ENCODE measurements around the gene EIF2D. TPM values are rescaled to one million over a fixed set of nuclear protein-coding genes. Genes with fewer than 3 reads are reported as not detected.

EIF2D gene
- total and polyA plus RNA-seq, 7 experiments from 2014 or later: 33.5 to 73.0 (median 53.4) TPM

DNA sequence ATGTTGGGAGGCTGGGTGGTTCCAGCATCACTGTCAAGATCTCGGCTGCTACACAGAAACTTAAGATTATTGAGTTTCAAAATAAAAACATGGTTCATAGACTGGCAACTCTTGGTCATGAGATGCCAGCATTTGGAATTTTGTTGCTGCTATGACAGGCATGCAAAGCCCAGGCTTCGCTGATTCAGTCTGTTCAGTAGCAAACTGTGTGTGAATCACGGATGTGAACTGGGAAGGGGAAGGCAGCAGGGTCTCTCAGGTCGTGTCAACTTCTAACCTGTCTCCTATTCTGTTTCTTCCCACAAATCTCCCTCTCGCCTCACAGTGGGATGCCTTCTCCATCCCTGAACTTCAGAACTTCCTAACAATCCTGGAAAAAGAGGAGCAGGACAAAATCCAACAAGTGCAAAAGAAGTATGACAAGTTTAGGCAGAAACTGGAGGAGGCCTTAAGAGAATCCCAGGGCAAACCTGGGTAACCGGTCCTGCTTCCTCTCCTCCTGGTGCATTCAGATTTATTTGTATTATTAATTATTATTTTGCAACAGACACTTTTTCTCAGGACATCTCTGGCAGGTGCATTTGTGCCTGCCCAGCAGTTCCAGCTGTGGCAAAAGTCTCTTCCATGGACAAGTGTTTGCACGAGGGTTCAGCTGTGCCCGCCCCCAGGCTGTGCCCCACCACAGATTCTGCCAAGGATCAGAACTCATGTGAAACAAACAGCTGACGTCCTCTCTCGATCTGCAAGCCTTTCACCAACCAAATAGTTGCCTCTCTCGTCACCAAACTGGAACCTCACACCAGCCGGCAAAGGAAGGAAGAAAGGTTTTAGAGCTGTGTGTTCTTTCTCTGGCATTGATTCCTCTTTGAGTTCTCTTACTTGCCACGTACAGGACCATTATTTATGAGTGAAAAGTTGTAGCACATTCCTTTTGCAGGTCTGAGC, 25.5 kb downstream of the EIF2D start:
- peaks cover 9 to 40% (median 24%) of the 10 kb centered on the region in 5 donors for H3K36me3 Mint-ChIP-seq
- H3K4me3 Mint-ChIP-seq: peak overlapping the region in 1 of 10 donors; percentile 27
- no peaks in the 10 kb centered on the region for H3K27me3 Mint-ChIP-seq
- H3K9me3 ChIP-seq (ENCODE audit: control insufficient read depth in 2 of 3, low read length in 3 of 3): no peaks in the 10 kb centered on the region
- peaks cover 32 to 90% (median 68%) of the 10 kb centered on the region in 7 donors for H3K4me1 Mint-ChIP-seq
- peak overlapping the region; percentile 1 for H3K27ac ChIP-seq (ENCODE audit: low read depth, low read length)
- no peaks in the 10 kb centered on the region for H3K9me3 Mint-ChIP-seq
- H3K4me3 ChIP-seq (ENCODE audit: low read length): no peak overlapping the region
- ChIA-PET POLR2A (interaction anchor here (0.7 to 30.7 kb wide), 4 partner anchors 11 to 42 kb away, joined by 3 to 722 read pairs (median 7); no protein-coding TSS in a partner anchor), CTCF (interaction anchor here (0.5 to 15.4 kb wide), 9 partner anchors 22 to 97 kb away, joined by 3 to 424 read pairs (median 6); no protein-coding TSS in a partner anchor)
- intact Hi-C loops (cut with micrococcal nuclease): no loop called here
- H3K4me1 ChIP-seq (ENCODE audit: control insufficient read depth in 2 of 2, insufficient read depth in 2 of 2, low read length in 2 of 2): peaks cover 34 to 38% of the 10 kb centered on the region in 2 donors
- no peaks in the 10 kb centered on the region for H3K27me3 ChIP-seq (ENCODE audit: control insufficient read depth in 2 of 2, insufficient read depth in 2 of 2, low read length in 2 of 2)
- H3K27ac Mint-ChIP-seq: peak overlapping the region in 8 of 9 donors; percentile 12 to 91 (median 60)
- DNase-seq: no peak
- H3K36me3 ChIP-seq (ENCODE audit: control insufficient read depth in 2 of 3, insufficient read depth in 3 of 3, low read length in 3 of 3): peaks cover 43 to 87% (median 46%) of the 10 kb centered on the region in 3 experiments
- no peak for ATAC-seq

DNA sequence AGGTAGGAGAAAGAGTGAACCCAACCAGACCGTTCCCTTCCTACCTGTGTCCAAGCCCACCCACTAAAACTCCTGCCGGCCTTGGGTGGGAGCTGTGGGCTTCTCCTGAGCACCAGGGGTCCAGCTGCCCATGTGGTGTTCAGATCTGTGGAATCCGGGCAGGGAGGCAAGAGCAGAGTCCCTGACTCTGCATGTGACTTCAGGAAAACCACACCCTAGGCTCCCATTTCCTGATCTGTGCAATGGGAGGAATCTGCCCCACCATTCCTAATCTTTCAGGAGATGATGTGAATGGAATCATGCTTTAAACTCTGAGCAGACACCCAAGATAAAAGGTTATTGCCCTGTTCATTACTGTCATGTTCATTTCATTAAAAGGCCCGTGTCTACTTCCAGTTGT, 27.6 kb downstream of the EIF2D start:
- CTCF ChIA-PET: interaction anchor here (1.1 to 15.4 kb wide), 9 partner anchors 8 to 122 kb away, joined by 3 to 424 read pairs (median 9); no protein-coding TSS in a partner anchor
- no peak for ATAC-seq
- H3K4me3 ChIP-seq (ENCODE audit: low read length): no peak overlapping the region
- H3K36me3 ChIP-seq (ENCODE audit: control insufficient read depth in 2 of 3, insufficient read depth in 3 of 3, low read length in 3 of 3): peaks cover 43 to 73% (median 44%) of the 10 kb centered on the region in 3 experiments
- Mint-ChIP-seq H3K36me3 (peaks cover 13 to 46% (median 22%) of the 10 kb centered on the region in 5 donors), H3K4me3 (peak overlapping the region in 1 of 10 donors; percentile 71), H3K27me3 (no peaks in the 10 kb centered on the region), H3K4me1 (peaks cover 41 to 91% (median 72%) of the 10 kb centered on the region in 7 donors), H3K9me3 (no peaks in the 10 kb centered on the region), H3K27ac (peak overlapping the region; percentile 48 to 100 (median 76))
- no peaks in the 10 kb centered on the region for H3K9me3 ChIP-seq (ENCODE audit: control insufficient read depth in 2 of 3, low read length in 3 of 3)
- H3K27ac ChIP-seq (ENCODE audit: low read depth, low read length): peak overlapping the region; percentile 42
- DNase-seq: no peak
- H3K4me1 ChIP-seq (ENCODE audit: control insufficient read depth in 2 of 2, insufficient read depth in 2 of 2, low read length in 2 of 2): peaks cover 42 to 49% of the 10 kb centered on the region in 2 donors
- POLR2A ChIA-PET: interaction anchor here (0.9 to 30.7 kb wide), 3 partner anchors 25 to 105 kb away, joined by 3 to 722 read pairs (median 4); no protein-coding TSS in a partner anchor
- intact Hi-C loops (cut with micrococcal nuclease): loop anchor here in 1 of 2 donors (5.0 kb wide), 1 partner anchor 112 kb away; the partner anchor contains the start of gene IKBKE
- no peaks in the 10 kb centered on the region for H3K27me3 ChIP-seq (ENCODE audit: control insufficient read depth in 2 of 2, insufficient read depth in 2 of 2, low read length in 2 of 2)

DNA sequence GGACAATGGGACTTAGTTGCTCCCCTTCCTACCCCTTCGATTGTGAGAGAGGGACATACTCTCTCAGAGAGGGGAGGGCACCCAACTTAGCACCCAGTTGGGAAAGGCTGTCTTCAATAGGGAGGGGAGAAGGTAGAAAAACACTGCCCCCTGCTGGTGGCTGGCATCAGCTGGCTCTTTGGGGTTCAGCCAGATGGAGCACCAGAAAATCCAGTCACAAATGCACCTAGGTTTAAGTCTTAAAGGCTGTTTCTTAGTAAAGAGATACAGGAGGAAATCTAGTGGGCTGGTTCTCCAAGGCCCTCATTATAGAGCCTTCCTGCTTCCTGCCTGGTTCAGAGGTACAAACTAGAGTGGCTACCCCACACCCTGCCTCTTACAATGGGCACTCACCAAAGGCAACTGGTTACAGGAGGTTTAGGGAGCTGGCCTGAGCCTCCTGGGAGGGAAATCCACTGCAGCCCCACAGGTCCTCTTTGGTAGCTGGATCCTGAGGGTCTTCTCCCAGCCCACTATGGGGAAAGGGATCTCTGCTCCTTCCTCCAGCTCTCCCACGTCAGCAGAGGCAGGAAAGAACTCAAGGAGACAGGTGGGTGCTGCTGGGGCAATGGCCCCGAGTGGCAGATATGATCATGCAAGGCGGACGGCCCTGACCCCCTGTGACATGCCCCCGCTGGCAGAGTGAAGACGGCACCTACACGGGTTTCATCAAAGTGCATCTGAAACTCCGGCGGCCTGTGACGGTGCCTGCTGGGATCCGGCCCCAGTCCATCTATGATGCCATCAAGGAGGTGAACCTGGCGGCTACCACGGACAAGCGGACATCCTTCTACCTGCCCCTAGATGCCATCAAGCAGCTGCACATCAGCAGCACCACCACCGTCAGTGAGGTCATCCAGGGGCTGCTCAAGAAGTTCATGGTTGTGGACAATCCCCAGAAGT, 28.3 kb downstream of the EIF2D start:
- peaks cover 13 to 44% (median 22%) of the 10 kb centered on the region in 5 donors for H3K36me3 Mint-ChIP-seq

DNA sequence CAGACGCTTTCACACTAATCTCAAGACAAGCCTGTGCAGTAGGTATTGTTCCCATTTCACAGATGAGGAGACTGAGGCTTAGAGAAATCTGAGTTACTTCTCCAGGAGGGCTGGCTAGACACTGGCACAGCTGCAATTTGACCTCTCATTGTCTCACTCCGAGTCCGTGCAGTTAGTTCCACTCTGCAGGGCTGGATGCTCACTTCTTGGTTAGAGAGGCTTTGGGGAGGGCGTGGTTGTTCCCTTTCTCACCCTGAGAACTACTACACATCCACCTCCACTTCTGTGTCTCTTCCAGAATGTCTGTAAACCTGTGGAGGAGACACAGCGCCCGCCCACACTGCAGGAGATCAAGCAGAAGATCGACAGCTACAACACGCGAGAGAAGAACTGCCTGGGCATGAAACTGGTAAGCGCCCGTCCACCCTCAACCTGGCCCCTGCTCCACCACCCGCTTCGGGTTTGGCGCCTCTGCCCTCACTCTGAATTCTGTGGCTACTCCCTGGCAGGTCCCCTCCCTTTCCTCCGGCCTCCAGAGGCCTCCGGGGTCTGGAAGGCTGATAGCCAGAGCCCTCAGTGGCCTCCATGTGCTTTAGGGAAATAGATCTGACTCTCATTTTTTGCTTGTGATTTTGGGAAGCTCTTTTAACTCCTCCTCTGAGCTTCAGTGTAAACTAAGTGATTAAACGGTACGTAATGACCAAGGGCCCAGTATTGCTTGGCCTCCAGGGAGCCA, 29.1 kb downstream of the EIF2D start:
- DNase-seq: peak in 1 of 9 donors; percentile 28
- Histone ChIP-seq H3K27ac (ENCODE audit: low read depth, low read length) (peak overlapping the region; percentile 90), H3K9me3 (ENCODE audit: control insufficient read depth in 2 of 3, low read length in 3 of 3) (no peaks in the 10 kb centered on the region), H3K4me3 (ENCODE audit: low read length) (peak overlapping the region; percentile 11), H3K36me3 (ENCODE audit: control insufficient read depth in 2 of 3, insufficient read depth in 3 of 3, low read length in 3 of 3) (peaks cover 36 to 59% (median 42%) of the 10 kb centered on the region in 3 experiments), H3K4me1 (ENCODE audit: control insufficient read depth in 2 of 2, insufficient read depth in 2 of 2, low read length in 2 of 2) (peaks cover 56 to 64% of the 10 kb centered on the region in 2 donors), H3K27me3 (ENCODE audit: control insufficient read depth in 2 of 2, insufficient read depth in 2 of 2, low read length in 2 of 2) (no peaks in the 10 kb centered on the region)
- Mint-ChIP-seq H3K4me3 (peak overlapping the region; percentile 74 to 90 (median 82)), H3K9me3 (no peaks in the 10 kb centered on the region), H3K4me1 (peaks cover 46 to 92% (median 80%) of the 10 kb centered on the region in 7 donors), H3K27me3 (no peaks in the 10 kb centered on the region), H3K36me3 (peaks cover 16 to 45% (median 22%) of the 10 kb centered on the region in 5 donors), H3K27ac (peak overlapping the region; percentile 86 to 100 (median 93))
- POLR2A ChIA-PET: interaction anchor here (0.7 to 30.7 kb wide), 5 partner anchors 9 to 40 kb away, joined by 3 to 722 read pairs (median 3); no protein-coding TSS in a partner anchor
- ATAC-seq: no peak
- CTCF ChIA-PET: interaction anchor here (0.7 to 15.4 kb wide), 15 partner anchors 10 to 113 kb away, joined by 3 to 424 read pairs (median 6); partner anchors contain the start of genes IKBKE and RASSF5
- intact Hi-C loops (cut with micrococcal nuclease): loop anchor here (1.0 to 5.0 kb wide), 8 partner anchors 29 to 121 kb away; partner anchors contain the start of genes RASSF5 (in 2 of the 2), EIF2D (in 1 of the 2) and IKBKE (in 1 of the 2)

More for the DNA sequence above, 28.3 kb downstream of the EIF2D start:
- Mint-ChIP-seq H3K4me1 (peaks cover 42 to 92% (median 73%) of the 10 kb centered on the region in 7 donors), H3K9me3 (no peaks in the 10 kb centered on the region), H3K27me3 (no peaks in the 10 kb centered on the region), H3K4me3 (peak overlapping the region; percentile 74 to 90 (median 82)), H3K27ac (peak overlapping the region; percentile 86 to 100 (median 93))
- H3K27me3 ChIP-seq (ENCODE audit: control insufficient read depth in 2 of 2, insufficient read depth in 2 of 2, low read length in 2 of 2): no peaks in the 10 kb centered on the region
- peak overlapping the region; percentile 11 for H3K4me3 ChIP-seq (ENCODE audit: low read length)
- ChIA-PET POLR2A (interaction anchor here (0.7 to 30.7 kb wide), 5 partner anchors 9 to 41 kb away, joined by 3 to 722 read pairs (median 3); no protein-coding TSS in a partner anchor), CTCF (interaction anchor here (0.6 to 15.4 kb wide), 18 partner anchors 8 to 752 kb away, joined by 3 to 424 read pairs (median 6); partner anchors contain the start of gene RASSF5)
- ATAC-seq: peak; percentile 52
- no peaks in the 10 kb centered on the region for H3K9me3 ChIP-seq (ENCODE audit: control insufficient read depth in 2 of 3, low read length in 3 of 3)
- peak overlapping the region; percentile 90 for H3K27ac ChIP-seq (ENCODE audit: low read depth, low read length)
- H3K4me1 ChIP-seq (ENCODE audit: control insufficient read depth in 2 of 2, insufficient read depth in 2 of 2, low read length in 2 of 2): peaks cover 47 to 56% of the 10 kb centered on the region in 2 donors
- H3K36me3 ChIP-seq (ENCODE audit: control insufficient read depth in 2 of 3, insufficient read depth in 3 of 3, low read length in 3 of 3): peaks cover 42 to 67% (median 43%) of the 10 kb centered on the region in 3 experiments
- intact Hi-C loops (cut with micrococcal nuclease): loop anchor here (1.0 to 5.0 kb wide), 8 partner anchors 28 to 122 kb away; partner anchors contain the start of genes RASSF5 (in 2 of the 2), EIF2D (in 1 of the 2) and IKBKE (in 1 of the 2)
- peak; percentile 73 to 86 (median 80) for DNase-seq

DNA sequence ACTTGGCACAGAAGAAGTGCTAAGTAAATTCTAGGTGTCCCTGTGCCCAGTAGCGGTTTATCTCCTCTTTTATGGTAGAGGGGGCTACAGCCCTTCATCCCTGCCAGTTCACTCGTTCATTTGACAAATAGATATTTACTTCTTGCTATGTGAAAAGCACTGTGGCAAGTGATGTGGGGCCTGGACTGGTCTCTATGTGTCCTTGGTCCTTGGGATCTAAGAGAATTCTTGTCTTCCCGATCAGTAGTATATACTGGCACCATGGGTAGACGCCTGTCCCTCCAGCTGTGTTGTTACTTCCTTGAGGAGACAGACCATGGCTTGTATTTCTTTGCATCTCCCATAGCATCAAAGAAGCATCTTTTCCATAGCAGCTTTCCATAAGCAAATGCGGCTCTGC, 29.7 kb downstream of the EIF2D start:
- CTCF ChIA-PET: interaction anchor here (1.1 to 15.4 kb wide), 10 partner anchors 10 to 112 kb away, joined by 4 to 424 read pairs (median 6); partner anchors contain the start of gene IKBKE
- Histone ChIP-seq H3K4me1 (ENCODE audit: control insufficient read depth in 2 of 2, insufficient read depth in 2 of 2, low read length in 2 of 2) (peaks cover 62 to 70% of the 10 kb centered on the region in 2 donors), H3K9me3 (ENCODE audit: control insufficient read depth in 2 of 3, low read length in 3 of 3) (no peaks in the 10 kb centered on the region), H3K27me3 (ENCODE audit: control insufficient read depth in 2 of 2, insufficient read depth in 2 of 2, low read length in 2 of 2) (no peaks in the 10 kb centered on the region), H3K36me3 (ENCODE audit: control insufficient read depth in 2 of 3, insufficient read depth in 3 of 3, low read length in 3 of 3) (peaks cover 34 to 53% (median 42%) of the 10 kb centered on the region in 3 experiments), H3K27ac (ENCODE audit: low read depth, low read length) (peak overlapping the region; percentile 90), H3K4me3 (ENCODE audit: low read length) (peak overlapping the region; percentile 11)
- Mint-ChIP-seq H3K4me1 (peaks cover 52 to 92% (median 83%) of the 10 kb centered on the region in 7 donors), H3K27me3 (no peaks in the 10 kb centered on the region), H3K4me3 (peak overlapping the region in 9 of 10 donors; percentile 21 to 85 (median 77)), H3K27ac (peak overlapping the region; percentile 86 to 100 (median 93)), H3K9me3 (no peaks in the 10 kb centered on the region), H3K36me3 (peaks cover 17 to 49% (median 25%) of the 10 kb centered on the region in 5 donors)
- intact Hi-C loops (cut with micrococcal nuclease): loop anchor here (2.0 to 5.0 kb wide), 2 partner anchors 76 to 110 kb away; partner anchors contain the start of genes RASSF5 (in 2 of the 2) and IKBKE (in 1 of the 2)
- ATAC-seq (no peak), DNase-seq (no peak)
- POLR2A ChIA-PET: interaction anchor here (1.1 to 30.7 kb wide), 3 partner anchors 23 to 39 kb away, joined by 3 to 722 read pairs (median 17); no protein-coding TSS in a partner anchor
